HepG2 (cell line): ENCODE results near the gene ABCC10. TPM values are rescaled to one million over a fixed set of nuclear protein-coding genes. Genes with fewer than 3 reads are reported as not detected.

Experiments
- ATAC-seq: fragments of 200-7000 bp; cut with Tn5 transposase; 3 replicates; pipeline ENCODE4 v1.9.1; 2020; ENCODE audit warnings: mild to moderate bottlenecking, moderate library complexity
- BruUV-seq: library from RNA; stranded (reverse); fragments of 400-500 nt; replicated peaks from 2 replicates; lab custom pipeline; 2021; lab: Mats Ljungman, UMichigan
- CTCF ChIA-PET: fragments of 300-600 bp; formaldehyde crosslinking; extraction: SDS; loops from one replicate; lab custom pipeline; 2021; ENCODE audit warnings: low total read pairs, inconsistent platforms, low intra/inter-chr PET ratio; lab: Yijun Ruan, JAX
- POLR2A ChIA-PET: fragments of 350-600 bp; sonication (Branson Sonifier 250); formaldehyde crosslinking; loops from one replicate; lab custom pipeline; 2020; ENCODE audit warnings: antibody characterized with exemption, inconsistent platforms; lab: Yijun Ruan, JAX
- DNase-seq: peaks from one replicate; pipeline ENCODE4 v3.0.0-alpha.2; 2015; ENCODE audit warnings: low spot score
- FAIRE-seq: peaks from 3 replicates; lab custom pipeline; 2011; peaks lifted over from hg19 to GRCh38; lab: Jason Lieb, UNC
- H2AFZ ChIP-seq: one replicate; pipeline ENCODE4 v1.6.1; 2011; ENCODE audit warnings: low read length, inconsistent platforms
- H3K27ac ChIP-seq: fragments of 300-600 bp; 3 replicates; pipeline ENCODE4 v1.8.0; 2011; ENCODE audit warnings: mixed run types, mild to moderate bottlenecking, mixed read lengths, low read length, inconsistent platforms; ENCODE audit not compliant: insufficient read depth; ENCODE audit errors: extremely low read length
- H3K27me3 ChIP-seq, 2 experiments: fragments of 200-600 bp in 1 of 2; 2 replicates in 1 of 2; 3 replicates in 1 of 2; pipeline versions ENCODE4 v1.6.0 to v1.8.0; 2011; ENCODE audit warnings: low read length in 2 of 2, mild to moderate bottlenecking in 2 of 2, moderate library complexity in 2 of 2, inconsistent platforms in 1 of 2; ENCODE audit not compliant: insufficient read depth in 2 of 2, control insufficient read depth in 1 of 2
- H3K36me3 ChIP-seq, 2 experiments: fragments of 200-600 bp in 1 of 2; replicated peaks in 1 of 2; 2 replicates in 1 of 2; 3 replicates in 1 of 2; pipeline versions ENCODE4 v1.5.1 to v1.8.0; 2011; ENCODE audit warnings: low read length in 2 of 2, inconsistent platforms in 1 of 2; ENCODE audit not compliant: insufficient read depth in 2 of 2, control insufficient read depth in 1 of 2
- H3K4me1 ChIP-seq: 2 replicates; pipeline ENCODE4 v1.5.1; 2012; ENCODE audit warnings: low read length, inconsistent platforms; ENCODE audit not compliant: insufficient read depth
- H3K4me2 ChIP-seq: 2 replicates; pipeline ENCODE4 v1.6.0; 2011; ENCODE audit warnings: low read depth, low read length, inconsistent platforms
- H3K4me3 ChIP-seq, 3 experiments: fragments of 200-600 bp in 1 of 3; sonication (generic), shearing (Covaris generic) in 1 of 3; replicated peaks in 1 of 3; 2 replicates each; pipeline ENCODE4 v1.5.1; 2011 to 2016; ENCODE audit warnings: low read length in 3 of 3, inconsistent platforms in 2 of 3, low read depth in 2 of 3, mild to moderate bottlenecking in 2 of 3, control low read depth in 1 of 3, mixed read lengths in 1 of 3; ENCODE audit not compliant: insufficient read depth in 1 of 3
- H3K79me2 ChIP-seq: one replicate; pipeline ENCODE4 v1.6.1; 2011; ENCODE audit warnings: low read length, inconsistent platforms; ENCODE audit not compliant: insufficient read depth
- H3K9ac ChIP-seq: 2 replicates; pipeline ENCODE4 v1.6.0; 2011; ENCODE audit warnings: mild to moderate bottlenecking, low read depth, low read length, inconsistent platforms; ENCODE audit not compliant: insufficient read depth
- H3K9me3 ChIP-seq: 2 replicates; pipeline ENCODE4 v1.5.1; 2012; ENCODE audit warnings: mild to moderate bottlenecking, low read length
- H4K20me1 ChIP-seq: 2 replicates; pipeline ENCODE4 v1.6.0; 2011; ENCODE audit warnings: inconsistent platforms, mild to moderate bottlenecking, low read length, moderate library complexity; ENCODE audit not compliant: insufficient read depth
- E2F1 ChIP-seq: sonication (generic); formaldehyde crosslinking; IDR thresholded peaks from 2 replicates; pipeline ENCODE4 v1.5.0; 2020; ENCODE audit warnings: missing genetic modification reagents
- ELF3 ChIP-seq: IDR thresholded peaks from 2 replicates; pipeline ENCODE4 v1.6.1; 2016; ENCODE audit warnings: missing genetic modification reagents, missing compliant biosample characterization
- RFX1 ChIP-seq: fragments of 450-650 bp; IDR thresholded peaks from 2 replicates; pipeline ENCODE4 v1.6.1; 2017
- RFX5 ChIP-seq: IDR thresholded peaks from 2 replicates; pipeline ENCODE4 v1.6.1; 2011; ENCODE audit warnings: low read depth, low read length, improper control_type of control experiment
- SP1 ChIP-seq, 2 experiments: fragments of 450-650 bp in 1 of 2; sonication (generic) in 1 of 2; formaldehyde crosslinking in 1 of 2; IDR thresholded peaks; 2 replicates each; pipeline versions ENCODE4 v1.4.0 to v1.6.1; 2016 to 2020; ENCODE audit warnings: missing genetic modification reagents in 1 of 2
- TFE3 ChIP-seq: IDR thresholded peaks from 2 replicates; pipeline ENCODE4 v1.6.1; 2016
- TSC22D2 ChIP-seq: sonication (generic); formaldehyde crosslinking; IDR thresholded peaks from 2 replicates; pipeline ENCODE4 v1.5.1; 2020; ENCODE audit warnings: missing genetic modification reagents, mild to moderate bottlenecking, borderline replicate concordance
- ZMYM3 ChIP-seq: sonication (generic); formaldehyde crosslinking; IDR thresholded peaks from 2 replicates; pipeline ENCODE4 v1.5.1; 2020; ENCODE audit warnings: mild to moderate bottlenecking, missing genetic modification reagents
- ZNF225 ChIP-seq: sonication (generic); formaldehyde crosslinking; IDR thresholded peaks from 2 replicates; pipeline ENCODE4 v1.4.0; 2020; ENCODE audit warnings: mild to moderate bottlenecking, missing genetic modification reagents
- ZNF274 ChIP-seq: sonication (generic); formaldehyde crosslinking; IDR thresholded peaks from 2 replicates; pipeline ENCODE4 v1.5.1; 2020; ENCODE audit warnings: mild to moderate bottlenecking, missing genetic modification reagents
- ZNF275 ChIP-seq: sonication (generic); formaldehyde crosslinking; IDR thresholded peaks from 2 replicates; pipeline ENCODE4 v1.8.0; 2022; ENCODE audit warnings: missing genetic modification reagents, mild to moderate bottlenecking, inconsistent platforms, borderline replicate concordance
- ZNF335 ChIP-seq: sonication (generic); formaldehyde crosslinking; IDR thresholded peaks from 2 replicates; pipeline ENCODE4 v1.4.0; 2020; ENCODE audit warnings: missing genetic modification reagents
- ZNF496 ChIP-seq: sonication (generic); formaldehyde crosslinking; IDR thresholded peaks from 2 replicates; pipeline ENCODE4 v1.8.1; 2023; ENCODE audit warnings: mild to moderate bottlenecking, moderate library complexity, missing genetic modification reagents; ENCODE audit not compliant: insufficient replicate concordance
- ZNF546 ChIP-seq: sonication (generic); formaldehyde crosslinking; conservative IDR thresholded peaks from 2 replicates; pipeline ENCODE4 v1.8.1; 2023; ENCODE audit warnings: mild to moderate bottlenecking, missing genetic modification reagents
- ZNF615 ChIP-seq: sonication (generic); formaldehyde crosslinking; IDR thresholded peaks from 2 replicates; pipeline ENCODE4 v1.5.0; 2020; ENCODE audit warnings: mild to moderate bottlenecking, missing genetic modification reagents, borderline replicate concordance
- ZNF674 ChIP-seq: sonication (generic); formaldehyde crosslinking; IDR thresholded peaks from 2 replicates; pipeline ENCODE4 v1.5.0; 2020; ENCODE audit warnings: low read depth, mild to moderate bottlenecking, missing genetic modification reagents
- ZNF737 ChIP-seq: sonication (generic); formaldehyde crosslinking; IDR thresholded peaks from 2 replicates; pipeline ENCODE4 v1.5.0; 2020; ENCODE audit warnings: missing genetic modification reagents, mild to moderate bottlenecking, borderline replicate concordance
- ZNF777 ChIP-seq: sonication (generic); formaldehyde crosslinking; IDR thresholded peaks from 2 replicates; pipeline ENCODE4 v1.4.0; 2020; ENCODE audit warnings: missing genetic modification reagents
- ZSCAN30 ChIP-seq: sonication (generic); formaldehyde crosslinking; IDR thresholded peaks from 2 replicates; pipeline ENCODE4 v1.5.0; 2020; ENCODE audit warnings: mild to moderate bottlenecking, missing genetic modification reagents
- WGBS: methylation state at CpG from one replicate; pipeline ENCODE4 v1.1.6; 2017; ENCODE audit warnings: low lambda C conversion rate; 5-methylcytosine and 5-hydroxymethylcytosine counted together
- in situ Hi-C: cut with HindIII; loops from 2 replicates; pipeline ENCODE4 v1.10.0; 2017; ENCODE audit warnings: low pct_unique_long_range_greater_than_20kb; ENCODE audit not compliant: extremely low pct_ligation_motif_present
- intact Hi-C: fragments of 100-400 bp; cut with micrococcal nuclease; formaldehyde crosslinking; loops from one replicate; pipeline ENCODE4 v1.10.0; 2022; ENCODE audit not compliant: unreplicated experiment
- polyA plus RNA-seq, 8 experiments: library from polyadenylated mRNA; depleted of rRNA in 3 of 8; stranded (reverse) in 7 of 8; unstranded in 1 of 8; fragments of >200 nt; fragmentation: Illumina TruSeq in 4 of 8; extraction: Trizol in 4 of 8; gene quantifications; 2 replicates each; pipeline versions ENCODE4 v1.2.1 to v1.2.3, GENCODE V29; 2011 to 2016; ENCODE audit warnings: low read depth in 4 of 8, missing spikeins in 1 of 8, mixed read lengths in 1 of 8; ENCODE audit not compliant: insufficient read depth in 1 of 8
- total RNA-seq, 5 experiments: library from RNA; depleted of rRNA; stranded (reverse); fragments of >200 nt; fragmentation: Illumina TruSeq; extraction: Trizol; gene quantifications; 2 replicates each; pipeline ENCODE4 v1.2.3, GENCODE V29; 2016; ENCODE audit warnings: low read depth in 1 of 5
- TF ChIP-seq, protein P1 (sequence below): sonication (generic); formaldehyde crosslinking; conservative IDR thresholded peaks from 2 replicates; pipeline ENCODE4 v1.5.0; 2020; ENCODE audit warnings: missing genetic modification reagents

ABCC10 gene
- total and polyA plus RNA-seq, 2 of the 13 experiments (the other 11 are each of a cell fraction or from before 2014, with no cell fraction given): 16.0 to 24.3 TPM

- TF ChIP-seq ZNF737 (CRISPR knock-in tag) (no peak), ELF3 (CRISPR knock-in tag) (no peak), ZNF615 (CRISPR knock-in tag) (no peak), ZSCAN30 (CRISPR knock-in tag) (no peak)
These were observed 27.3 kb upstream of the ABCC10 start (continued) for GRCh38 chr6:43399932-43400487.

DNA sequence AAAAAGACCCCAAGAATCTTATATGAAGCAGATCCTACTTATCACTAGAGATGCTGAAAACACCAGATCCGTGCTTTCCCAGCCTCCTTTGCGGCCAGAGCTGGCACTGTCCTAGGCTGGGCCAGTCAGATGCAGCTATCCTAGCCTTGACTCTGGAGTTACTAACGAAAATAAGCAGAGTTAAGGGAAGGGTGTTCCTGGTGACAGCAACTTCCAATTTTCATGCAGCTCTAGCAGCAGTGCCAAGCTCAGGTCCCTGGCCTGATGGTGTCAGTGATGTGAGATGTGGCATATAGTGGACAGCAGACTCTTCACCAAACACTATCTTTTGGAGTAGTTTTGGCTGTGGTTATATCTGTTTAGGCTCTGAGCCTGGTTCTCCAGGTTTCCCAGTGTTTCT lies 25.6 kb upstream of the ABCC10 start:
- H3K9me3 ChIP-seq: no peaks in the 10 kb centered on the region
- DNase-seq: no peak
- WGBS: 49% methylated on average over 3 of the region's 3 CpGs
- H4K20me1 ChIP-seq: no peaks in the 10 kb centered on the region
- H3K4me2 ChIP-seq: no peak overlapping the region
- peaks cover 0 to 8% of the 10 kb centered on the region in 2 experiments; a peak in 2 of 5 replicates for H3K27me3 ChIP-seq
- ChIA-PET POLR2A (no interaction called here), CTCF (no interaction called here)
- in situ Hi-C loops: no loop called here
- H3K27ac ChIP-seq: no peak overlapping the region
- no peak for FAIRE-seq
- H3K36me3 ChIP-seq: no peaks in the 10 kb centered on the region
- peak; percentile 35 for ATAC-seq
- H3K79me2 ChIP-seq: no peaks in the 10 kb centered on the region
- BruUV-seq: no TSS peak
- H3K9ac ChIP-seq: no peak overlapping the region
- H2AFZ ChIP-seq: no peak overlapping the region
- H3K4me1 ChIP-seq: peaks cover 8% of the 10 kb centered on the region; the same call in 1 of the 2 replicates
- no peak overlapping the region for H3K4me3 ChIP-seq
- intact Hi-C loops: no loop called here
- TF ChIP-seq, protein P1, sequence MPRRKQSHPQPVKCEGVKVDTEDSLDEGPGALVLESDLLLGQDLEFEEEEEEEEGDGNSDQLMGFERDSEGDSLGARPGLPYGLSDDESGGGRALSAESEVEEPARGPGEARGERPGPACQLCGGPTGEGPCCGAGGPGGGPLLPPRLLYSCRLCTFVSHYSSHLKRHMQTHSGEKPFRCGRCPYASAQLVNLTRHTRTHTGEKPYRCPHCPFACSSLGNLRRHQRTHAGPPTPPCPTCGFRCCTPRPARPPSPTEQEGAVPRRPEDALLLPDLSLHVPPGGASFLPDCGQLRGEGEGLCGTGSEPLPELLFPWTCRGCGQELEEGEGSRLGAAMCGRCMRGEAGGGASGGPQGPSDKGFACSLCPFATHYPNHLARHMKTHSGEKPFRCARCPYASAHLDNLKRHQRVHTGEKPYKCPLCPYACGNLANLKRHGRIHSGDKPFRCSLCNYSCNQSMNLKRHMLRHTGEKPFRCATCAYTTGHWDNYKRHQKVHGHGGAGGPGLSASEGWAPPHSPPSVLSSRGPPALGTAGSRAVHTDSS (CRISPR knock-in tag): no peak
- TF ChIP-seq ZNF496 (CRISPR knock-in tag) (no peak), TSC22D2 (CRISPR knock-in tag) (no peak), ZNF777 (no peak), RFX5 (no peak), ZNF274 (CRISPR knock-in tag) (no peak), TFE3 (CRISPR knock-in tag) (no peak), RFX1 (no peak), ZNF275 (no peak), E2F1 (no peak), SP1 (IDR thresholded peaks at IDR 0.05) (no peak), SP1 (CRISPR knock-in tag; IDR thresholded peaks at IDR 0.05) (no peak), ZNF546 (CRISPR knock-in tag) (no peak), ZMYM3 (no peak), ZNF674 (CRISPR knock-in tag) (no peak), ZNF225 (CRISPR knock-in tag) (no peak), ZNF335 (CRISPR knock-in tag) (no peak)
